ENCODE results near the gene KLF15.

KLF15 gene

DNA sequence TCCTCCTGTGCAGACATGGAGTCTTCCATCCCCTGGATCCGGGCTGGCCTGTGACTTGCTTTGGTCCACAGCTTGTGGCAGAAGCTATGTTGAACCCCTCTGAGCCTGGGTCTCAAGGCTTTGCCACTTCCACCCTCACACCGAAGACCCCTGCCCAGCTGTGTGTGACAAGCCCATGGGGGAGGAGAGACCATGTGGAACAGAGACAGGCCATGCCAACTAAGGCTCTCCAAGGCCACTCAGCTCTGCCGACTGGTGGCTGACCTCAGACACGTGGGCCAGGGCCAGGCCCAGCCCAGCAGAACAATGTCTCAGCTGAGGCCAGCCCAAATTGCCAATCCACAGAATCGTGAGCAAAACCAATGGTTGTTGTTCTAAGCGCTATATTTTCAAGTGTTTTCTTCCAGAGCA is 21.1 kb upstream of the KLF15 start:
- no peaks in the 10 kb centered on the region for H4K20me1 ChIP-seq (ENCODE audit: control insufficient read depth, insufficient read depth, low read depth, low read length)
- H3K79me2 ChIP-seq (ENCODE audit: control insufficient read depth, low read length) = no peaks in the 10 kb centered on the region
- H3K9me3 ChIP-seq (ENCODE audit: control insufficient read depth, insufficient read depth, low read length) = no peaks in the 10 kb centered on the region
- H3K4me1 ChIP-seq (ENCODE audit: control insufficient read depth, low read length) = no peaks in the 10 kb centered on the region
- H3F3A ChIP-seq (ENCODE audit: control insufficient read depth, insufficient read depth) = no peaks in the 10 kb centered on the region
- H3K27ac ChIP-seq (ENCODE audit: low read depth, low read length) = no peak overlapping the region
- H3K27me3 ChIP-seq (ENCODE audit: control insufficient read depth, low read length) = no peaks in the 10 kb centered on the region
- TF ChIP-seq EZH2phosphoT487 (IDR thresholded peaks at IDR 0.05; ENCODE audit: borderline replicate concordance, low read length) = no peak
- TF ChIP-seq, protein P1, sequence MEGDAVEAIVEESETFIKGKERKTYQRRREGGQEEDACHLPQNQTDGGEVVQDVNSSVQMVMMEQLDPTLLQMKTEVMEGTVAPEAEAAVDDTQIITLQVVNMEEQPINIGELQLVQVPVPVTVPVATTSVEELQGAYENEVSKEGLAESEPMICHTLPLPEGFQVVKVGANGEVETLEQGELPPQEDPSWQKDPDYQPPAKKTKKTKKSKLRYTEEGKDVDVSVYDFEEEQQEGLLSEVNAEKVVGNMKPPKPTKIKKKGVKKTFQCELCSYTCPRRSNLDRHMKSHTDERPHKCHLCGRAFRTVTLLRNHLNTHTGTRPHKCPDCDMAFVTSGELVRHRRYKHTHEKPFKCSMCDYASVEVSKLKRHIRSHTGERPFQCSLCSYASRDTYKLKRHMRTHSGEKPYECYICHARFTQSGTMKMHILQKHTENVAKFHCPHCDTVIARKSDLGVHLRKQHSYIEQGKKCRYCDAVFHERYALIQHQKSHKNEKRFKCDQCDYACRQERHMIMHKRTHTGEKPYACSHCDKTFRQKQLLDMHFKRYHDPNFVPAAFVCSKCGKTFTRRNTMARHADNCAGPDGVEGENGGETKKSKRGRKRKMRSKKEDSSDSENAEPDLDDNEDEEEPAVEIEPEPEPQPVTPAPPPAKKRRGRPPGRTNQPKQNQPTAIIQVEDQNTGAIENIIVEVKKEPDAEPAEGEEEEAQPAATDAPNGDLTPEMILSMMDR (IDR thresholded peaks at IDR 0.05; ENCODE audit: low read depth, low read length, poor library complexity, severe bottlenecking) = no peak
- H3K9me2 ChIP-seq (replicated peaks; ENCODE audit: control insufficient read depth, low read length) = no peaks in the 10 kb centered on the region
- no peak overlapping the region for H3K4me3 ChIP-seq (ENCODE audit: low read length)
- H3K36me3 ChIP-seq (ENCODE audit: control insufficient read depth, low read length) = no peaks in the 10 kb centered on the region
- no peak overlapping the region for H3K4me2 ChIP-seq (ENCODE audit: low read length)

DNA sequence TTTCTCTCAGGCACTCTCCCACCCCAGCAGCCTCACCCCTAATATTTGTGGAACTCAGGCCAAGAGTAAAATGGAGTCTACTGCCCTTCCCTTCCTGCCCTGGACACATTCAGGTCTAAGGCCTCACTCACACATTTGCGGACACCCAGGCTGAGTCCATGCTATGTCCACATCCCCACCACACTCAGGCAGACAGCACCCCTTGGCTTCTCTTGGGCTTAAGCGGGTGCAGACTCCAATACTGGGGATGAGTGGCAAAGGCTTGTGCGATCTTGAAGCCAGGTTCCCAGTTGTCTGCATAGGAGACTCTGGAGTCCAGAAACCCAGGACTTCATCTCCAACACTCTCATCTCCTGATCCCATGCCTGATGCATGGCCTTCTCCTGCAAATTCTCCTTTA is 20.0 kb upstream of the KLF15 start:
- H3K4me2 ChIP-seq (ENCODE audit: low read length) = no peak overlapping the region
- no peak overlapping the region for H3K27ac ChIP-seq (ENCODE audit: low read depth, low read length)
- H3K9me2 ChIP-seq (replicated peaks; ENCODE audit: control insufficient read depth, low read length) = no peaks in the 10 kb centered on the region
- no peaks in the 10 kb centered on the region for H3K27me3 ChIP-seq (ENCODE audit: control insufficient read depth, low read length)
- H3K4me3 ChIP-seq (ENCODE audit: low read length) = no peak overlapping the region
- no peak for TF ChIP-seq EZH2phosphoT487 (IDR thresholded peaks at IDR 0.05; ENCODE audit: borderline replicate concordance, low read length)
- TF ChIP-seq, protein P1 (IDR thresholded peaks at IDR 0.05; ENCODE audit: low read depth, low read length, poor library complexity, severe bottlenecking) = no peak
- no peaks in the 10 kb centered on the region for H3K9me3 ChIP-seq (ENCODE audit: control insufficient read depth, insufficient read depth, low read length)
- H3K4me1 ChIP-seq (ENCODE audit: control insufficient read depth, low read length) = no peaks in the 10 kb centered on the region
- H3K36me3 ChIP-seq (ENCODE audit: control insufficient read depth, low read length) = no peaks in the 10 kb centered on the region
- no peaks in the 10 kb centered on the region for H4K20me1 ChIP-seq (ENCODE audit: control insufficient read depth, insufficient read depth, low read depth, low read length)
- no peaks in the 10 kb centered on the region for H3F3A ChIP-seq (ENCODE audit: control insufficient read depth, insufficient read depth)
- H3K79me2 ChIP-seq (ENCODE audit: control insufficient read depth, low read length) = no peaks in the 10 kb centered on the region

- no peaks in the 10 kb centered on the region for H3K27me3 ChIP-seq (ENCODE audit: control insufficient read depth, low read length)
- no peaks in the 10 kb centered on the region for H3K9me2 ChIP-seq (replicated peaks; ENCODE audit: control insufficient read depth, low read length)
- H3K36me3 ChIP-seq (ENCODE audit: control insufficient read depth, low read length) = no peaks in the 10 kb centered on the region
- no peaks in the 10 kb centered on the region for H3F3A ChIP-seq (ENCODE audit: control insufficient read depth, insufficient read depth)
- no peaks in the 10 kb centered on the region for H3K79me2 ChIP-seq (ENCODE audit: control insufficient read depth, low read length)
- H3K4me3 ChIP-seq (ENCODE audit: low read length) = no peak overlapping the region
- no peaks in the 10 kb centered on the region for H3K4me1 ChIP-seq (ENCODE audit: control insufficient read depth, low read length)
- no peak overlapping the region for H3K4me2 ChIP-seq (ENCODE audit: low read length)
- no peaks in the 10 kb centered on the region for H4K20me1 ChIP-seq (ENCODE audit: control insufficient read depth, insufficient read depth, low read depth, low read length)
- TF ChIP-seq, protein P1 (IDR thresholded peaks at IDR 0.05; ENCODE audit: low read depth, low read length, poor library complexity, severe bottlenecking) = no peak
- TF ChIP-seq EZH2phosphoT487 (IDR thresholded peaks at IDR 0.05; ENCODE audit: borderline replicate concordance, low read length) = no peak
- no peak overlapping the region for H3K27ac ChIP-seq (ENCODE audit: low read depth, low read length)
- no peaks in the 10 kb centered on the region for H3K9me3 ChIP-seq (ENCODE audit: control insufficient read depth, insufficient read depth, low read length)
These were observed 19.2 kb upstream of the KLF15 start for GRCh38 chr3:126376444-126376843.
